ENCODE data around the gene SEMA5A.

Gene SEMA5A

GRCh38 chr5:9058161-9058560 is 487.7 kb downstream of the SEMA5A start:
- FAIRE-seq = no peak
- no peak for TF ChIP-seq CTCF (IDR thresholded peaks at IDR 0.05; ENCODE audit: insufficient read depth, missing control alignments)

GRCh38 chr5:9057406-9058000 is 488.4 kb downstream of the SEMA5A start:
- TF ChIP-seq CTCF (IDR thresholded peaks at IDR 0.05; ENCODE audit: insufficient read depth, missing control alignments) = no peak
- FAIRE-seq = no peak
- DNase-seq (ENCODE audit: insufficient read length, low spot score) = no peak

More at GRCh38 chr5:9058161-9058560, 487.7 kb downstream of the SEMA5A start:
- DNase-seq (ENCODE audit: insufficient read length, low spot score) = no peak

- TF ChIP-seq CTCF (IDR thresholded peaks at IDR 0.05; ENCODE audit: insufficient read depth, missing control alignments) = no peak
- FAIRE-seq = no peak
- no peak for DNase-seq (ENCODE audit: insufficient read length, low spot score)
Observed at GRCh38 chr5:9056046-9056445, 489.8 kb downstream of the SEMA5A start.

GRCh38 chr5:9054821-9055589 is 490.9 kb downstream of the SEMA5A start:
- FAIRE-seq = no peak
- TF ChIP-seq CTCF (IDR thresholded peaks at IDR 0.05; ENCODE audit: insufficient read depth, missing control alignments) = no peak
- DNase-seq (ENCODE audit: insufficient read length, low spot score) = no peak

GRCh38 chr5:9054322-9054721 is 491.6 kb downstream of the SEMA5A start:
- no peak for FAIRE-seq

GRCh38 chr5:9052421-9052820 is 493.5 kb downstream of the SEMA5A start:
- no peak for FAIRE-seq
- no peak for TF ChIP-seq CTCF (IDR thresholded peaks at IDR 0.05; ENCODE audit: insufficient read depth, missing control alignments)
- DNase-seq (ENCODE audit: insufficient read length, low spot score) = no peak

More at GRCh38 chr5:9054322-9054721, 491.6 kb downstream of the SEMA5A start:
- TF ChIP-seq CTCF (IDR thresholded peaks at IDR 0.05; ENCODE audit: insufficient read depth, missing control alignments) = no peak
- no peak for DNase-seq (ENCODE audit: insufficient read length, low spot score)

- DNase-seq (ENCODE audit: insufficient read length, low spot score) (no peak), FAIRE-seq (no peak)
- no peak for TF ChIP-seq CTCF (IDR thresholded peaks at IDR 0.05; ENCODE audit: insufficient read depth, missing control alignments)
Observed at GRCh38 chr5:9051779-9052178, 494.1 kb downstream of the SEMA5A start.

Data from D721Med (cell line).